Measurements from ENCODE around the gene FOXP1. TPM values are rescaled to one million over a fixed set of nuclear protein-coding genes. Genes with fewer than 3 reads are reported as not detected.

The FOXP1 gene
- polyA plus RNA-seq, 3 donors = 32.9 to 35.0 (median 33.3) TPM

DNA sequence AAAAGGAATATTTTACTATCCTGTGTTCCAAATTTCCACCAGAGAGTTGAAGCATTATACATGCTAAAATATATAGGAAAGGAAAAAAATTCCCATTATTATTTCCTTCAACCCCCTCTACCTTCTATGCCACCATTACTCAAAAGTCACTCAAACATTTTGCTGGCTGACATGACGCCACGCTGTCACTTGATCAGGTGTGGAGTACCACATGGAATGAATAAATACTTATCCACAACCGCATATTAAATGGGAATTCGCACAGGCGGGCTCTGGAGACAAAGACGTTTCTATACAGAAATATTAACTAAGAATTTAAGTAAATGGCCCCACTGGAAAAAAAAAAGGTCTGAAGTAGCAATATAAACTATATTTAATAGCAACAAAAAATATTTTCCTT, 266.4 kb downstream of the FOXP1 start:
- DNase-seq (ENCODE audit: low read depth in 3 of 3, low spot score in 2 of 3) = no peak

DNA sequence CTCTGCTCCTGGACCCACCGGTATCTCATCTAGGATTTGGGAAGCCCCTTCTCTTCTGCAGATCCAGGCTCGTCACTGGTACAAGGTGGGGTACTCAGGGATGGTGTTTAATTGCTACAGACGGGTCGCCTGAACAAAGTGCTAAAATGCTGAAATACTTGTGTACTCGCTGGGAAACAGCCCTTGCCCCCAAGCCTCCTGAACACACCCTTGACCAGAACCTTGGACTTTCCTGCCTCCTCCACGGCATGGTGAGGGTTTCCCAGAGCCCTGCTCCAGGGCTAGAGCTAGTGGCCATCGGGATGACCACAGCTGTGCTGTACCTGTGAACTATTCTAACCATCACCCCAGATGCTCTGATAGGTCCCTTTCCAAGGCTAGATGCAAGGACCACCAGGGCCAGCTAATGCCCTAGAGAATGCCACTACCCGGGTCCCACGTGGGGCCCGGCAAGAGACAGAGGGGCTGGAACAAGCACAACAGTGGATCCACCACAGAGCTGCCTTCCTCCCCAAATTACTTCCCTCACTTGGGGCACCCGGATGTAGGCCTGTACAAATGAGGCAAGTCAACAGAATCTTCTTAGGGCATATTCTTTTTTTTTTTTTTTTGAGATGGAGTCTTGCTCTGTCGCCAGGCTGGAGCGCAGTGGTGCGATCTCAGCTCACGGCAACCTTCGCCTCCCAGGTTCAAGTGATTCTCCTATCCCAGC, 267.3 kb downstream of the FOXP1 start:
- no peak for DNase-seq (ENCODE audit: low read depth in 3 of 3, low spot score in 2 of 3)

DNA sequence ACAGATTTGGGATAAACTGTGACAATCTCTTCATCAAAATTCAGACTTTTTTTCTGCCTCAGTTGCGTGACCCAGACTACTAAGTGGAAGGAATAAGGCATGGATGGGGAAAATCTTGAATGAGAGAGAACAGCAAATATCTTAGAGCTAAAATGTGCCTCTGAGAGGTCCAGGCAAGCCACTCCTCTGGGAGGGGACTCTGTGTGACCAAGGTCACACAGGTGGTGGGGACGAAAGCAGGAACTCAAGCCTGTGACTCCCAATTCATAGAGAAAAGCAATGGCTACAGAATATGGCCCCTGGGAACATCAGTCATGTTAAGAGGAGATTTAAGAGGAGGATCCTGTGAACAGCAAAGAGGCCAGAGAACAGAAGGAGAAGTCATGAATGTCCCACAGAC, 268.1 kb downstream of the FOXP1 start:
- DNase-seq (ENCODE audit: low read depth in 3 of 3, low spot score in 2 of 3) = no peak

DNA sequence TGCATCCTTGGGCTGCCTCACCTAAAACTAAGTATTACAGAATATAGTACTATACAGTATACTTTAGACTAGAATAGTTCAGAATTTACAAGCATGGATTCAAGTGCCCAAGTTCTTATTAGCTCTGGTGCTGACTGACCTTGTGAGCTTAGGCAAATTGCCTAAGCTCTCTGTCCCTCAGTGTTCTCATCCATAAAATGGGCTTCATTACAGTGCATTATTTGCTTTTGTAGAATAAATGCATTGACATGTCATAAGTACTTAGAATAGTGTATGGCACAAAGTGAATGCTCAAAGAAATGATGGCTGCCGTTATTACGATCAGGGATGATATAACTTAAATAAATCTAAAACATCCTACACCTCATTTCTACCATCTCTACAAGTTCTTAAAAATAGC, 269.7 kb downstream of the FOXP1 start:
- DNase-seq (ENCODE audit: low read depth in 3 of 3, low spot score in 2 of 3) = no peak

DNA sequence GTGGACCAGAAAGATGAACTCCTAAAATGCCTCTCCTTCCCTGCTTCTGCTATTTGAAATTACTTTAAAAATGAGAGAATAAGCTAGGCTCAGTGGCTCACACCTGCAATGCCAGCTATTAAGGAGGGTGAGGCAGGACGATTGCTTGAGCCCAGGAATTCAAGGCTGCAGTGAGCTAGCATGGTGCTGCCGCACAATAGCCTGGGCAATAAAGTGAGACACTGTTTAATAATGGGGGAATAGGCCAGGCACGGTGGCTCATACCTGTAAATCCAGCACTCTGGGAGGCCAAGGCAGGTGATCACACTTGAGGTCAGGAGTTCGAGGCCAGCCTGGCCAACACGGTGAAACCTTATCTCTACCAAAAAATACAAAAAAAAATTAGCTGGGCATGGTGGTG, 271.1 kb downstream of the FOXP1 start:
- no peak for DNase-seq (ENCODE audit: low read depth in 3 of 3, low spot score in 2 of 3)

DNA sequence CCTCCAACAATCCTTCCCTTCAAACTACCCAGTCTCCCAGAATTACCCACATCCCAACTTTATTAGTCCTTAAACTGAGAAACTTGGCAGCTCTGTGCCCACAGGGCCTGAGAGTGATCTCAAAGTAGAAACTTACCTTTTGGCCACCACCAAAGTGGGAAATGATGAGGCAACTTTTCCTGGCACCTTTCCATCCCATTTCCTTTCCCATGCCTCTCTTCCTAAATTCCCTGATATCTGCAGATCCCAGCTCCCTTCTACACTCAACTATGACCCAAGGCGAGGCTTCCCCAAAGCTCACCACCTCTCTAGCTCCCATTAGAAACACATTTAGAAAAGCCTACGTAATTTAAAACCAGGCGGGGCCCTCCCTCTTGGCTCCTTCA, 271.9 kb downstream of the FOXP1 start:
- no peak for DNase-seq (ENCODE audit: low read depth in 3 of 3, low spot score in 2 of 3)

DNA sequence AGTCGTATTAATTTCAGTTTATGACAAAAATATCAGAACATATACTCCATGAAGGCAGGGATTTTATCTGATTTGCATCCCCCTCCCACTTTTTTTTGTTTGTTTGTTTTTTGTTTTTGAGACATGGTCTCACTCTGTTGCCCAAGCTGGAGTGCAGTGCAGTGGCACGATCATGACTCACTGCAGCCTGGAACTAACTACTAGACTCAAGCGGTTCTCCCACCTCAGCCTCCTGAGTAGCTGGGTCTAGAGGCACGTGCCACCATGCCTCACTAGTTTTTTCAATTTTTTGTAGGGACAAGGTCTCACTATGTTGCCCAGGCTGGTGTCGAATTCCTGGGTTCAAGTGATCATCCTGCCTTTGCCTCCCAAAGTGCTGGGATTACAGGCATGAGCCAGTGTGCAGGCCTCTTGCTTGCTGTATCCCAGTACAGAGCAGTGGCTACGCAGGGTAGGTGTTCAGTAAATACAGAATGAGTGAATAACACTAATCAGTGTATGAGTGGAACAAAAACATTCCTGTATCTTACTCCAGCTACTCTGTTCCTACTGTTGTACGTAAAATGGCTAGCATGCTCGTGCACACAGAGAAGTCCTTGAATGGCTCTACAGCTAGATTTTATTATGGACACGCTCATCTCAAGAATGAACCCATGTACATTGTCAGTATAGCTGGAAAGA, 272.4 kb downstream of the FOXP1 start:
- DNase-seq (ENCODE audit: low read depth in 3 of 3, low spot score in 2 of 3) = no peak

DNA sequence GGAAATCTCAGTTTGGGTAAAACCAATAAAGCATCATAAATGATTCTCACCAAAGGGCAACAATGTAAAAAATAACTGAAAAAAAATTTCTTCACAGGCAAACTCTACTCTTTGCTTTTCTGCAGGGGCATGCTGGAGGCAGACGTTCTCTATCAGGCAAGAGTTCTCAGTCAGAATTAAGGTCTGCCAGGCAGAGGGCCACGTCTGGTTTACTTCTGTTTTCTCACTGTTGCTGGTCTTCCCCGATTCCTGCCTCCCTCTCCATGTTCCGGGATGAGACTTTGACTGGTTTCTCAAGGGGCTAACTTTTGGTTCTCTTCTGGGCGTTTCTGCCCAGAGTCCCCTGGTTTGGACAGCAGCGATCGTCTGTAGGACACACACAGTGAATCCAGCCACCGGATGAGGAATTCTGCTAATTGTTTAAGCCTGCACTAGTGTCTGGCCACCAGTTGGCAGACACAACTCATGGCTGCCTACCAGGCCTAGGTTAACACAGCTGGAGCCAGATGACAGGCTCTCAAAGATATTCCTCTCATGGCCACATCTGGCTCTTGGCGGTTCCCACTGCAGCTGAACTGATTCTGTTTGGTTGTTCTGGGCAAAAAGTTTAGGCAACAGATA, 273.1 kb downstream of the FOXP1 start:
- DNase-seq (ENCODE audit: low read depth in 3 of 3, low spot score in 2 of 3) = no peak

DNA sequence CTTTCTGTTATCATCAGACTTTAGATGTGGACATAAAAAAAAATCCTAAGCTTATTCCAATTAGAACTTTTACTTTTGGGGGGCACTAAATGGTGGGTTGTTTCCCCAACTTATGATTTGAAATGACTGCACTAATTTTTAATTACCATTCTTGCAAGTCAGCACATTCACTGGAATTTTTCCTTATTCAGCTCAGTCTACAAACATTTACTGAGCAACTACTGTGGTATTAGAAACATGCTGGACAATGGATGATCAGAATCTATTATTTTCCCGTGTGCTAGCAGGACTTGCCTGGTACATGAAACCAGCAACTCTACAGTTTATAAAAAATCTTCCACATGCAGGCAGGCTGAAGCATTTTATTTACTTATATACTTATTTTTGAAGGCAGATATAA, 273.6 kb downstream of the FOXP1 start:
- no peak for DNase-seq (ENCODE audit: low read depth in 3 of 3, low spot score in 2 of 3)

DNA sequence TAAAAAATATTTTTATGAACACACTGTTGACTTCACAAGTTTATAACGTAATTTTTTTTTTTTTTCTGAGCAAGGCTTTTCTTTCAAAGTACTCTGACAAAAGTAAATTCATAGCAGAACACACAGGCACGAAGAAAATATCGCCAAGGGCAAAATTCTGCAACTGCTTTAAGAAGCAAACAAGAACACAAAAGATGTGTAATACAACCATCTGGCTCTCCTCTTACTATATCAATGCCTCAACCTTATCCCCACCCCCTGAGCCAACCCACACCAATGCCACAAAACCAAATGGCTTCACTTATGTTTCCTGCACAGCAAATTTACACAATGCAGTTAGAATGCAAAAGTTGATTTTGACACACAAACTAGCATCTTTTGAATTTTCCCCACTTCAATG, 274.2 kb downstream of the FOXP1 start:
- no peak for DNase-seq (ENCODE audit: low read depth in 3 of 3, low spot score in 2 of 3)

DNA sequence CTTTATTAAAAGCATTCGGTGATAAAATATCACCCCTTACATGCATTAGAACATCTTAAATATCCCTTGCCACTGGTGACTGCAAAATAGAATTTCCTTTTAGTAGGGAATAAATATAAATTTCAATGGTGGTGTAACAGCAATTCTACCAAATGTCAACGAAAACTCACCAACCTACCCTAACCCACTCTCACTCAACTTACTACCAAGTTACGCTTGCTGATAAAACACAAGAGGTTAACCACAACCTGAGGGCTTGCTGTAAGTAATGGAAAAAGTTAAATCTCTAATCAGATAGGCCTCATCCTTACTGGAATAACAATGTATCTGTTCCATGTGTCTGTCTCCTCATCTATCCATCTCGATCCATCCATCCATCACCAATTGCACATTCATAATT, 274.7 kb downstream of the FOXP1 start:
- DNase-seq (ENCODE audit: low read depth in 3 of 3, low spot score in 2 of 3) = no peak

DNA sequence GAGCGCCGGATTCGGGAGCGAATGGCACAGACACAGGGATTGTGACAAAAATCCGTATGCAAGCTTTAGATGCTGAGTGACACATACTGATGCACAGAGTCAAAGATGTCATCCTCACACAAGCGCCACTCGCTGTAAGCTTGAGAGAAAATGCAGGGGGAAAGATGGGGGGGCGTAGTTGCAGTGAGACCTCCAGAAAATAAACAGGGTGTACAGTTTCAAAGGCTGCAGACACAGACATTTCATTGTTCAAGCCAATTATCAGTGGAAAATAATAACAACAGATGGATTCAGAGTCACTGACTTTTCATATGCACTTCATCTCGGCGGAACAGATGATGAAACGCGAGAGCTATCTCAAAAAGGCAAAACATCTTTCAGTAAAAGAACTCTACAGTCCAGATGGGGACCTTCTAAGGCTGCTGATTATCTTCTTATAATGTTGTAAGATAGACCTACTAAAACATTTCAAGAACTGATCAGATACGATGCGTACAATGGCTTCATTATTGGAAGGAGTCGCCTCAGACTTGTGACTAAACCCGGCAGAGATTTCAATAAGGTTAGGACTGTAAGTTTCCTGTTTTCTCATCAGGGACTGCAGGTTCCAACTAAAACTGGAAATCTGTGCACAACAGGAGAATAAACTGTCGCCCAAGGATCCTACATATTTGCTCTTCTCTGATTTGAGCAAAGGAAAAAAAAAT, 275.4 kb downstream of the FOXP1 start:
- no peak for DNase-seq (ENCODE audit: low read depth in 3 of 3, low spot score in 2 of 3)

DNA sequence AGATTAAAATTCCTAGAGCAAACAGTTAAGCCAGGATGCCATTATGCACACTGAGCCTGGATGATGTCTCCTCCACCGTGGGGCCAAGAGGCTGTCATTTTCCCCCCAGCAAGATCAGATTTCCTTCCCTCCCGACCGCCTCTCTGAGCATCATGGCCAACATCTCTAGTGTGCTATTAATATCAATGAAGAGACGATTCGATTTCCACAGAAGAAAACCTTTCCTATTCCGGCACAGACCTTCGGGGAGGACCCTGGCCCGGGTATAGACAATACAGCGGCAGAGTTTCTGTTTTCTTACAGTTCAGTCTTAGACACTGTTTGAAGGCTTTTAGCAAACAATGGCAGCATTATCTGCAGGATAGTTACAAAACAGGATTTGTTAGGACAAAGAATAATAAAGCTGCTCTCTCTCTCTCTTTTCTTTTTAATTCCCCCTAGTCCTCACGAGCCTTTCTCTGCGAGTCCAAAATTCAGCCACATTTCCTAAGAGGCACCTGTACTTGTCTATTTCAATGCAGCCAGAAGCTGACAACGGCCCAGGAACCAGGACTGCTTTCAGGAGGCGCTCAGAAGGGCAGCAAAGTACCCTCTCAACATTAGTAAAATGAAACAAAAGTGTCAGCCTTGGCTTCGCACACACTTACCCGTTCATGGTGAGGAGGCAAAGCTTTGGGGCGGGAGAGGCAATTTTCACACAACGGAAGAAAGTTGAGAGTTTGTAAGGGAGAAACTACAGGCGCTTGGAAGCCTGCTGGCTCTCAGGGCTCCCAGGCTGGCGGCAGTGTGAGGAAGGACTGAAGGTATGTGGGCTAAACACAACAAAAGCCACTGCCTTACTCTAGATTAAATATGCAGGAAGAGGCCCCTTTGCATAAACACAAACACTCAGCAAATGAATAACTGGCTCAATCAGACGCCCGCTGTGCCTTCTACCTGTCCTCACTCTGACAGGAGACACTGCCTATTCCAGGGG, 278.0 kb downstream of the FOXP1 start:
- DNase-seq (ENCODE audit: low read depth in 3 of 3, low spot score in 2 of 3) = peak in 2 of 3 donors; percentile 19

DNA sequence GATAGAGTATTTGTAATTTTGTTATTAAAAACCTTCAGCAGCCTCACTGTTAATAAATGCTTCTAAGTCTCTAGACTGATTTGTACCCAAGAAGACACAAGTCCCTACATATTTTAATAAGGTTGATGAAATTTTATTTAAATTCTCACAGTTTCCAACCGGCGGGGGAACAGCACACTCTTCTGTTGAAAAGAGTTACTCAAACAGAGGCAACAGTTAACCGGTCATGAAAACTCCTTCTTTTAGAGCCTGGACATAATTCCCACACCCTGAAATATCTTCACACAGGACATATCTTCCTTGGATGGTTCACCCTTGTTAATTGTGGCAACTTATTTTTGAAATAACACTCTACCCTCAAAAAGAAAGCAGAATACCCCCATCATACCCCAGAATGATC, 278.8 kb downstream of the FOXP1 start:
- DNase-seq (ENCODE audit: low read depth in 3 of 3, low spot score in 2 of 3) = no peak

DNA sequence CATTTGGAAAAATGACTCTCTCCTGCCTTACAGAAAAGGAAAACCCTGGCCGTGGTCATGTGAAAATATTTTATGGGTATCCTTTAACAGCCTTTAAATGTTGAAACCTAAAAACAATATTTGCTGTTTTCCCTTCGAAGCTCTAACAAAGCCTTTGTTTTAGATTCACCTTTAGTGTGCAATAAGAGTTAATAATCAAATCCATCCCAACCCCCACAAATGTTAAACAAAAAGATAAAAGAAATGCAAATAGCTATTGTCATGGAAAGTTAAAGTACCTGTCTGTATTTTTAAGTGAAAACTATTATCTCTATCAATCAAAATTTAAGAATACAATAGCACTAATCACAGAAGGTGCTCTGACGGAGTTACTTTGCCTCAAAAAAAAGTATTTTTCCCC, 279.3 kb downstream of the FOXP1 start:
- no peak for DNase-seq (ENCODE audit: low read depth in 3 of 3, low spot score in 2 of 3)

DNA sequence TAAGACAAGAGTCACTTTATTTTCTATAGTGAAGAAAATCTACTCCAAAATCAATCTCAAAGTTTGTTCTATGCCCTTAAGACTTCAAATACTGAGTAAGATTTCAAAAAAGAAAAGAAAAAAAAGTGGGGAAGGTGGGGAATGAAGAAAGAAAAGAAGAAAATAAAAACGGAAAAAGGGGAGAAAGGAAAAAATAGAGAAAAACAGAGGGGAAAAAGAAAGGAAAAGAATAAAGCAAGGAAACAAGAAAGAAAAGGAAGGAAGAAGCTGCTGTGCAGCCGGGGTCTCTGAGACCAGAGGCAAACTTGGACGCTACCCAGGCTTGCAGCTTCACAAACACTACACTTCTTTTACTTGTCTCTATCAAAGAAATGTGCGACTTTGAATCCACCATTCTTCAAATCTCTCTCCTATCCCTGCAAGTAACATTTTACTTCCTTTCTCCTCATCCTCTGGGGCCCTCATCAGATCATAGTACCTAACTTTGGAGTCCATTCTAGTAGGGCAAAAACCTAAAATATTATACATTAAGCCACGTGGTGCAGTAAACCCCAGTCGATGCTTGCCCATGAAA, 279.8 kb downstream of the FOXP1 start:
- DNase-seq (ENCODE audit: low read depth in 3 of 3, low spot score in 2 of 3) = no peak

DNA sequence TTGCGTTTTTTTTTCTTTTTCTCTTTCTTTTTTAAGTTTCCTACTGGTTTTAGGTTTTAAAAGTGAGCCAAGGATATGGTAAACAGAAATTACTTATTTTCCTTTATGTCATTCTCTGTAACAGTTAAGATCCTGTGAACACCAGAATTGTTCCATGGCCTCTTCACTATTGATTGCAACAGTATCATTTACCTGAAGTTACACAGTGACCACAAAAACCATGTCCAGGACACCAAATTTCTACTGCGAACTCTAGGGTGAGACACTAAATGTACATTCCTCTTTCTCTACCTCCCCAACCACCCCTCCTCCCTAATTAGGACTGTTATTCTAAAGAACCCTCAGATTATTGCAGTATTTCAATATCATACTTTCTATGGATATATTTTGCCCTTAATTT, 280.9 kb downstream of the FOXP1 start:
- no peak for DNase-seq (ENCODE audit: low read depth in 3 of 3, low spot score in 2 of 3)

DNA sequence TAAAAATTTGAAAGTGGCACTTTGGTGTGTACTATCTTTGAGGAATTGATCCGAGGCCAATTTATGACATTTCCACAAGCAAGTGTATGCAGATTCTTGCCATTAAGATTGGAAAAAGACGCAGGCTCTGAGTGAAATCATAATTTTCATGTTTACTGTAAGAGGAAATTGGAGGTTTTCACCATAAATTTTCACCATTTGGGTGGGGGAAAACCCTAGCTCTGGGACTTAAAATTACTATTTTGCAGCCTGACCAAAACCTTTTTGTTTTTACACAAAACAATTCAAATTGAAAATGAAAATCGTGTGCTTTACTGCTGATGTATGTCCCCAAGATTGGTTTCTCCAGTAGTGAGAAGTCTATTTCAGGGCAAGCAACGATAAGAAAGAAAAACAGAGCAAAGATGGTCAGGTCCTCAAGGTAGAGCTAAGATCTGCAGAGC, 282.6 kb downstream of the FOXP1 start:
- DNase-seq (ENCODE audit: low read depth in 3 of 3, low spot score in 2 of 3) = no peak

DNA sequence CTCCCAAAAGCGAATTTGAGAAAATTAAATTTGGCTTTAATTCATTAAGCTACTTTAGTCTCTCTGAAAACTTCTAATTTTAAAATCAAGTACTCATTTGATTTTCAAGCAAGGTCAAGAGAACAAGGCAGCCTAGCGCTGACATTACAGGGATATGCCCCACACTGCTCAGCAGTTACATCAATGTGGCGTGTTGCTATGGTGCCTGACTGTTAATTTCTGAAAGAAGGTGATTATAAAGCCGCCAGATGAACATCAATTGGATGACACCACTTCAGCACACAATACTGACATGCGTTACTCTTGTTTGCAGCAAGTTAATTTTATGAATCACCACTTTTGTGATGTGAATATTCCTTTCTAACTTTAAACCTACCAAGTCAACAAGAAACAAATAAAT, 284.4 kb downstream of the FOXP1 start:
- DNase-seq (ENCODE audit: low read depth in 3 of 3, low spot score in 2 of 3) = no peak

DNA sequence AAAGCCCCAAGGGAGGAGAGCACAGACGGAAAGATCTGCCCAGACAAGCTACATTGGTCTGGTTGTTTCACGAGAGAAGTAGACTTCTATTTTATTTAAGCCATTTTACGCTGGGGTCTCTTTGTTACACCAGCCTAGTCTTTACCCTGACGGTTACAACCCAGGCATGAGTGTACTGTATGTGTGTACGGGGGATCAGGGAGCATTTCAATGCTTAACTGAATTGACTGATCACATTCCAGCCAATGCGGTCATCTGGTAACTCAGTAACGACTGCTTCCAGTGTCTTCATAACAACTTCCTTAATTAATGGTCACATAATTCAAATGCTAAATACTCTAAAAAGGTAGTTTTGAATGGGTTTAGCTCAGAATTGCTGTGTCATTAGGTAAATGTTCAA, 288.6 kb downstream of the FOXP1 start:
- DNase-seq (ENCODE audit: low read depth in 3 of 3, low spot score in 2 of 3) = no peak

All from right renal cortex interstitium (tissue), 3 donors.